Omental fat pad (tissue), 4 donors: ENCODE measurements around the gene RNU5D-1. TPM values are rescaled to one million over a fixed set of nuclear protein-coding genes. Genes with fewer than 3 reads are reported as not detected.

Source experiments
- ATAC-seq: fragments of 150-250 bp; one replicate; pipeline ENCODE4 v1.9.1; 2016; ENCODE audit warnings: mild to moderate bottlenecking, moderate library complexity; ENCODE audit not compliant: low FRiP score
- DNase-seq: peaks from one replicate; pipeline ENCODE4 v3.0.0-alpha.2; 2019; ENCODE audit warnings: low spot score
- total RNA-seq, 4 donors: library from RNA; depleted of rRNA; stranded (reverse); fragments of >200 nt; gene quantifications; one replicate each; pipeline ENCODE4 v1.1.0, GENCODE V29; 2016
- TF ChIP-seq, protein P1 (sequence below), 3 donors: fragments of 450-650 bp; IDR thresholded peaks; one replicate each; pipeline ENCODE4 v1.5.1; 2016 to 2017; ENCODE audit warnings: antibody characterized with exemption in 3 of 3, mild to moderate bottlenecking in 3 of 3, moderate library complexity in 2 of 3

RNU5D-1 gene
- total RNA-seq, 4 donors from 2014 or later: not detected

DNA sequence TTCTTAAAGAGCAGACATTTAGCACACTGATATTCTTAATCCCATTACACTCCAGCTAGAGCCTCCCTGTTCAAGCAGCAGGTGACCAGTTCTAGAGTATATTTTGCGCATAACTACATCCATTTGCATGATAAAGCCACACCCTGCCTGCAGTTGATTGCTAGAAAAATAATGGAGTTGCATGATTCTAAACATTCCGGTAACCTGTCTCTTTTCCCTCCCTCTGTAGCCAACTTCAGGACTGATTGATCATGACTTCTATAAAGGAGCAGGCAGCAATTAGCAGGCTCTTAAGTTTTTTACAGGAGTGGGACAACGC is 41.6 kb downstream of the RNU5D-1 start:
- no peak for ATAC-seq
- TF ChIP-seq, protein P1, sequence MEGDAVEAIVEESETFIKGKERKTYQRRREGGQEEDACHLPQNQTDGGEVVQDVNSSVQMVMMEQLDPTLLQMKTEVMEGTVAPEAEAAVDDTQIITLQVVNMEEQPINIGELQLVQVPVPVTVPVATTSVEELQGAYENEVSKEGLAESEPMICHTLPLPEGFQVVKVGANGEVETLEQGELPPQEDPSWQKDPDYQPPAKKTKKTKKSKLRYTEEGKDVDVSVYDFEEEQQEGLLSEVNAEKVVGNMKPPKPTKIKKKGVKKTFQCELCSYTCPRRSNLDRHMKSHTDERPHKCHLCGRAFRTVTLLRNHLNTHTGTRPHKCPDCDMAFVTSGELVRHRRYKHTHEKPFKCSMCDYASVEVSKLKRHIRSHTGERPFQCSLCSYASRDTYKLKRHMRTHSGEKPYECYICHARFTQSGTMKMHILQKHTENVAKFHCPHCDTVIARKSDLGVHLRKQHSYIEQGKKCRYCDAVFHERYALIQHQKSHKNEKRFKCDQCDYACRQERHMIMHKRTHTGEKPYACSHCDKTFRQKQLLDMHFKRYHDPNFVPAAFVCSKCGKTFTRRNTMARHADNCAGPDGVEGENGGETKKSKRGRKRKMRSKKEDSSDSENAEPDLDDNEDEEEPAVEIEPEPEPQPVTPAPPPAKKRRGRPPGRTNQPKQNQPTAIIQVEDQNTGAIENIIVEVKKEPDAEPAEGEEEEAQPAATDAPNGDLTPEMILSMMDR (IDR thresholded peaks at IDR 0.05): no peak
- DNase-seq: no peak

DNA sequence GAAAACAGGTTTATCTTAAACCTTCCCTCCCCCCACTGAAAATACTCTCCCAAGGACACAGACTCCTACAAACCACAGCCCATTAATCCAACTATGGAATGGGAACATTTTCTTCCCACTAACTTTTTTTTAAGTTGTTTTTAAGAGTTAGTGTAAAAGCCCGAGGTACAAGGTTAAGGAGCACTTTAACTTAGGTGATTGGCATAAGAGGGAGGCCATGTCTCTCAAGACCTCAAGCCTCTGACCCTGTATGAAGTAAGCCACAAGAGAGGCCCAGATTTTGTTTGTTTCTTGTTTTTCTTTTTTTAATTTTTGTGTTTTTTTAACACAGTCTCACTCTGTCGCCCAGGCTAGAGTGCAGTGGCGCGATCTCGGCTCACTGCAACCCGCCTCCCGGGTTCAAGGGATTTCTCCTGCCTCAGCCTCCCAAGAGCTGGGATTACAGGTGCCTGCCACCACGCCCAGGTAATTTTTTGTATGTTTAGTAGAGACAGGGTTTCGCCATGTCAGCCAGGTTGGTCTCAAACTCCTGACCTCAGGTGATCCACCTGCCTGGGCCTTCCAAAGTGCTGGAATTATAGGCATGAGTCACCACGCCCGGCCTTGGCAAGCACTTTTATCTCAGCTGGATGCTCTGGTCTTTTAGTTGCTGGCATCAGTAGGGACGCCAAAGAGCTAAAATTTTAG is 42.1 kb downstream of the RNU5D-1 start:
- DNase-seq: no peak
- TF ChIP-seq, protein P1 (IDR thresholded peaks at IDR 0.05): no peak
- no peak for ATAC-seq

DNA sequence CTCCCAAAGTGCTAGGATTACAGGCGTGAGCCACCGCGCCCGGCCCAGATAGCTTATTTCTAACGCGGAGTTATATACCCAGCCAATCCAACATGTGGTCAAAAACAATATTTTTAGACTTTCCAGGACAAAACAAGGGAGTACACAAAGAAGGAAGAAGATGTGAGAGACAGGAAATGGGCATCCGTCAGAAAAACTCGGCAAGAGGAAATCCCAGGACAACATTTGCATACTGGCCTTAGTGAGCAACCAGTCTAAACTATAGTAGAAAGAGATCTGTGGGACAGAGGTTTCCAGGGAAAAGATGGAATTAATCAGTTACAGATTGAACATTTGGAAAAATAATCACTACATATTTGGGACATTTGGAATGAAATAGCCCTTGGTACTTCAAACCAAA is 45.1 kb downstream of the RNU5D-1 start:
- TF ChIP-seq, protein P1 (IDR thresholded peaks at IDR 0.05): no peak
- ATAC-seq (no peak), DNase-seq (no peak)

DNA sequence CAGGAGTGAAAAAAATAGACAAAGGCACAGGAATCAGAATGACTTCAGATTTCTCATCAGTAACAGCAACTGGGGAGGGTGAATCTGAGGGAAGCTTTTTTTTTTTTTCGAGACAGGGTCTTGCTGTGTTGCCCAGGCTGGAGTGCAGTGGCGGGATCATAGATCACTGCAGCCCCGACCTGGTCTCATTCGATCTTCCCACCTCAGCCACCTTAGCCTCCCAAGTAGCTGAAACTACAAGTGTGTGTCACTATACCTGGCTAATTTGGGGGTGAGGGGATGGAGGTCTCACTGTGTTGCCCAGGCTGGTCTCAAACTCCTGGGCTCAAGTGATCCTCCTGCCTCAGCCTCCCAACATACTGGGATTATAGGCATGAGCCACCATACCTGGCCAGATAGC is 45.8 kb downstream of the RNU5D-1 start:
- ATAC-seq: no peak
- TF ChIP-seq, protein P1 (IDR thresholded peaks at IDR 0.05): no peak
- no peak for DNase-seq

DNA sequence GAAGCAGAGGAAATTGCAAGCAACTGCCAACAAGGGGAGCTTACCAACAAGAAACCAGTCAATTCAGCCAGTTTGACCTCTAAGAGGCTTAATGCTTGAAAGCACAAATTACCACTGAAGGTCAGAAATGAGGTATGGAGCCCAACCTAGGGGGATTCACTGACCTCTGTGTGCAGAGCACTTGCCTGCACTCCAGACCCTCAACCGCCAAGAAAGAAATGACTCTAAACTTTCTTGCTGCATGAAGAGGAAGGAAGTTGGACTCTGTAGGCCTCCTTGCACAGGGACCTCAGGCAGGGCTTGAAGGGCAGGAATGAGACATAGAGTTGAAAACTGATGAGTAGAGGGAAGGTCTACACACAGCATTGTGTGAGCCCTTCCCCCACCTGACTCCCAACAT is 46.4 kb downstream of the RNU5D-1 start:
- TF ChIP-seq, protein P1 (IDR thresholded peaks at IDR 0.05): no peak
- no peak for DNase-seq
- ATAC-seq: no peak

DNA sequence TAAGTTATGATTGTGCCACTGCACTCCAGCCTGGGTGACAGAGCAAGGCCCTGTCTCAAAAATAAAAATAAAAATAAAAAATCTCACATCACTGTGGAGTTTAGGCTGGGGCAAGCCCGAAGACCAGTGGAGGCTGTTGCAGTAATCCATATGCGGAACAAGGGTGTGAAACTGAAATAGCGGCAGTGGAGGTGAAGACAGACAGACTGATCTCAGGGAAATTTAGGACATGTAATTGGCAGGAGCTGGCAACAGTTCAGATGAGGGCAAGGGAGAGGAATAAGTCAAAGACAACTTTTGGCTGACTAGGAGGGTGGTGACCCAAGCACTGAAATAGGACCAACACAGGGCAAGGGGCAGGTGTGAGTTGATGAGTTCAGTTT is 48.1 kb downstream of the RNU5D-1 start:
- TF ChIP-seq, protein P1 (IDR thresholded peaks at IDR 0.05): no peak
- no peak for DNase-seq
- no peak for ATAC-seq
